Adrenal gland (tissue), 5 donors: ENCODE results near the gene ZFR.

ENCODE experiments used
- POLR2A ChIP-seq, 2 donors: fragments of 450-650 bp; IDR thresholded peaks; one replicate each; pipeline ENCODE4 v1.6.1; 2017; ENCODE audit warnings: antibody characterized with exemption in 2 of 2, mild to moderate bottlenecking in 2 of 2, moderate library complexity in 1 of 2
- TF ChIP-seq, protein P1 (sequence below), 6 experiments: fragments of 450-650 bp in 4 of 6; fragments of 200-600 bp in 2 of 6; sonication (generic) in 1 of 6; IDR thresholded peaks; 1 replicate in 5 of 6; 2 replicates in 1 of 6; pipeline versions ENCODE4 v1.5.1 to v1.8.0; 2016 to 2021; ENCODE audit warnings: antibody characterized with exemption in 6 of 6, mild to moderate bottlenecking in 2 of 6, moderate library complexity in 1 of 6
- donor health status: DM: no; HTN: no; CAD: no.

DNA sequence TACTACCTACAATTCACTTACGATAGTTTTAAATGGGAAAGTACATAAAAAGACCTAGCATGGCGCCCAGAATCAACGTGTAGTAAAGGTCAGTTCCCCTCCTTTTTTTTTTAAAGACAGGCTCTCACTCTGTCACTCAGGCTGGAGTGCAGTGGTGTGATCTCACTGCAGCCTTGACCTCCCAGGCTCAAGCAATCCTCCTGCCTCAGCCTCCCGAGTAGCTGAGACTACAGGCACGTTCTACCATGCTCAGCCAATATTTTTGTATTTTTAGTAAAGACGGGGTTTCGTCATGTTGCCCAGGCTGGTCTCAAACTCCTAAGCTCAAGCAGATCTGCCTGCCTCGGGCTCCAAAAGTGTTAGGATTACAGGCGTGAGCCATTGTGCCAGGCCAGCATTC, 91.1 kb downstream of the ZFR start:
- TF ChIP-seq, protein P1, sequence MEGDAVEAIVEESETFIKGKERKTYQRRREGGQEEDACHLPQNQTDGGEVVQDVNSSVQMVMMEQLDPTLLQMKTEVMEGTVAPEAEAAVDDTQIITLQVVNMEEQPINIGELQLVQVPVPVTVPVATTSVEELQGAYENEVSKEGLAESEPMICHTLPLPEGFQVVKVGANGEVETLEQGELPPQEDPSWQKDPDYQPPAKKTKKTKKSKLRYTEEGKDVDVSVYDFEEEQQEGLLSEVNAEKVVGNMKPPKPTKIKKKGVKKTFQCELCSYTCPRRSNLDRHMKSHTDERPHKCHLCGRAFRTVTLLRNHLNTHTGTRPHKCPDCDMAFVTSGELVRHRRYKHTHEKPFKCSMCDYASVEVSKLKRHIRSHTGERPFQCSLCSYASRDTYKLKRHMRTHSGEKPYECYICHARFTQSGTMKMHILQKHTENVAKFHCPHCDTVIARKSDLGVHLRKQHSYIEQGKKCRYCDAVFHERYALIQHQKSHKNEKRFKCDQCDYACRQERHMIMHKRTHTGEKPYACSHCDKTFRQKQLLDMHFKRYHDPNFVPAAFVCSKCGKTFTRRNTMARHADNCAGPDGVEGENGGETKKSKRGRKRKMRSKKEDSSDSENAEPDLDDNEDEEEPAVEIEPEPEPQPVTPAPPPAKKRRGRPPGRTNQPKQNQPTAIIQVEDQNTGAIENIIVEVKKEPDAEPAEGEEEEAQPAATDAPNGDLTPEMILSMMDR (IDR thresholded peaks at IDR 0.05), result no peak
- TF ChIP-seq POLR2A (IDR thresholded peaks at IDR 0.05), result no peak
